ENCODE results near the gene PTGR3. TPM values are rescaled to one million over a fixed set of nuclear protein-coding genes. Genes with fewer than 3 reads are reported as not detected.

Gene PTGR3
- total RNA-seq, 1 donor from 2014 or later, result 23.3 TPM

DNA sequence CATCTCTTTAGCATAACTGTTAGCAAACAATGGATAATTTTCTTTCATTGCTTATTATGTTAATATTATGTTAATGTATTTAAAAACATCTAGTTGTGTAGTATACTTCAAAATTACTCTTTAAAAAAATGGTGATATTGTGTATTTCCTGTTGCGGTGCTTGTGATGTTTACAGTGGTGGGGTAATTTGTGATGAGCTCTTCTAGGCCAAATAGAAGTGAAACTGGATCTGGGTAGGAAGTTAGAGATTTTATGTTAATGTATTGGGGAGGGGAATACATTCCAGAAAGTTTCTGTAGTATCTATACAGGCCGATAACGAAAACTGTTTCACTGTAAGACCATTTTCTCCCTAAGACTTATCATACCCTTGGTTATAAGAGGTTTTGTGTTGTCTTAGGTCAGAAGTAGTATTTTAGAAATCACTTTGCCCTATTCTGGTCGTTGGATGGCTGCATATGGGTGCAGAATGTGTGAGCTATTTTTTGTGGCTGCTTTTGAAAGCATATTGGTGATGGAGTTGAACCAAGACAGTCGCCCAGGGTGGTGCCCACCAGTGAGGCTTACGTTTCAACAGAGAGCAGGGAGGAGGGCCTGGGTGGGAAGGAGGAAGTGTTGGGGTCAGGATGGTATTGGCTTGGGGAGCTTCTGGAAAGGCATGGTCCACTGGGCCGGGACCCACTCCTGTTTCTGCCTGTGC lies 7.4 kb upstream of the PTGR3 start:
- H3K9me3 Mint-ChIP-seq, result no peaks in the 10 kb centered on the region
- peak overlapping the region; percentile 24 for H3K4me3 Mint-ChIP-seq
- DNase-seq, result no peak
- intact Hi-C loops (cut with micrococcal nuclease), result loop anchor here (10.0 kb wide), 2 partner anchors 1072 to 1158 kb away; partner anchors contain the start of genes FBXO15 and TIMM21
- no peaks in the 10 kb centered on the region for H3K27me3 Mint-ChIP-seq
- peaks cover 43% of the 10 kb centered on the region for H3K4me1 Mint-ChIP-seq
- peak overlapping the region; percentile 73 for H3K27ac Mint-ChIP-seq
- H3K36me3 Mint-ChIP-seq (ENCODE audit: low read depth), result peaks cover 5% of the 10 kb centered on the region

- intact Hi-C loops (cut with micrococcal nuclease), result loop anchor here (10.0 kb wide), 2 partner anchors 1071 to 1159 kb away; partner anchors contain the start of genes FBXO15 and TIMM21
- H3K27ac Mint-ChIP-seq, result peak overlapping the region; percentile 39
- peaks cover 45% of the 10 kb centered on the region for H3K4me1 Mint-ChIP-seq
- peaks cover 11% of the 10 kb centered on the region for H3K36me3 Mint-ChIP-seq (ENCODE audit: low read depth)
- H3K9me3 Mint-ChIP-seq, result no peaks in the 10 kb centered on the region
- no peaks in the 10 kb centered on the region for H3K27me3 Mint-ChIP-seq
- no peak for DNase-seq
- peak overlapping the region; percentile 11 for H3K4me3 Mint-ChIP-seq
Observed at GRCh38 chr18:75215663-75216062, 6.7 kb upstream of the PTGR3 start.

DNA sequence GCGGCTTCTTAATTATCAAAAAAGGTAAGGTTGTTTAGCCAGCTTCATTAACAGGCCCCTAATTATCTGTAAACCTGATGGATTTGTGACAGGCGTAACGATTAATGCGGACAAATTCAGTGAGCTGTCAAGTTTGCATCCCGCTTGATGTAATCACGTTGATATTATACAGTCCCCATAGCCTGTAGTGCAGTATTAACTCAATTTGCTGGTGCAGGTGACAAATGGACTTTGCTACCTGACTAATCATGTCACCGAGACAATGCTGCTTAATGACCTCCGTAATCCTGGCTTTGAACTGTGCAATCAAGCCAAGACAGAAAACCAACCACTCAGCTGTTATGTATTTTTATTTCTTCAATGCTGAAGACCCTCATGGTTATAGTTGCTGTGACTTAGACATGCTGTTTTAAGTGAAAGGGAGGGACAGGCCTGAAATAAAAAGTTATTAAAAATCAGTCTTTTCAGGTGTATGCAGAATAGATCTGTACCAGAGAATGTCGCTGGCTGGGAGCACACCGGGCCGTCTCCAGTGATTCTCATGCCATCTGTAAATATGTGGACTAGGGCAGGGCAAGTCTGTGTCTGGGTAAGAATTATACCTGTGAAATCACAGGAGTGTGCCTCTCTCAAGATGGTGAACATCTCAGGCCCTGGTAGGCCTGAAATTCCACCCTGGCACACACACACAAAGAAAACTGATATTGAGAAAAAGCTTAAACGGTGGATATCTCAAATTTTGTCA lies 6.0 kb upstream of the PTGR3 start:
- Mint-ChIP-seq H3K9me3 (no peaks in the 10 kb centered on the region), H3K4me1 (peaks cover 46% of the 10 kb centered on the region), H3K36me3 (ENCODE audit: low read depth) (peaks cover 12% of the 10 kb centered on the region), H3K27me3 (no peaks in the 10 kb centered on the region), H3K4me3 (no peak overlapping the region), H3K27ac (no peak overlapping the region)
- intact Hi-C loops (cut with micrococcal nuclease), result loop anchor here (5.0 to 10.0 kb wide), 3 partner anchors 1070 to 1277 kb away; partner anchors contain the start of genes FBXO15 and TIMM21
- no peak for DNase-seq

GRCh38 chr18:75214332-75214690 lies 5.4 kb upstream of the PTGR3 start:
- H3K27ac Mint-ChIP-seq, result no peak overlapping the region
- no peaks in the 10 kb centered on the region for H3K27me3 Mint-ChIP-seq
- intact Hi-C loops (cut with micrococcal nuclease), result loop anchor here (5.0 to 10.0 kb wide), 3 partner anchors 1070 to 1278 kb away; partner anchors contain the start of genes FBXO15 and TIMM21
- DNase-seq, result no peak
- no peaks in the 10 kb centered on the region for H3K9me3 Mint-ChIP-seq
- H3K4me3 Mint-ChIP-seq, result no peak overlapping the region
- peaks cover 46% of the 10 kb centered on the region for H3K4me1 Mint-ChIP-seq
- H3K36me3 Mint-ChIP-seq (ENCODE audit: low read depth), result peaks cover 12% of the 10 kb centered on the region

GRCh38 chr18:75213611-75214331 lies 4.8 kb upstream of the PTGR3 start:
- Mint-ChIP-seq H3K4me3 (no peak overlapping the region), H3K4me1 (peaks cover 46% of the 10 kb centered on the region), H3K27me3 (no peaks in the 10 kb centered on the region), H3K27ac (no peak overlapping the region), H3K36me3 (ENCODE audit: low read depth) (peaks cover 12% of the 10 kb centered on the region), H3K9me3 (no peaks in the 10 kb centered on the region)
- DNase-seq, result no peak
- intact Hi-C loops (cut with micrococcal nuclease), result loop anchor here (5.0 to 10.0 kb wide), 3 partner anchors 1069 to 1279 kb away; partner anchors contain the start of genes FBXO15 and TIMM21

- H3K27me3 Mint-ChIP-seq, result no peaks in the 10 kb centered on the region
- intact Hi-C loops (cut with micrococcal nuclease), result loop anchor here (5.0 to 10.0 kb wide), 3 partner anchors 1068 to 1280 kb away; partner anchors contain the start of genes FBXO15 and TIMM21
- DNase-seq, result no peak
- H3K4me1 Mint-ChIP-seq, result peaks cover 49% of the 10 kb centered on the region
- peaks cover 12% of the 10 kb centered on the region for H3K36me3 Mint-ChIP-seq (ENCODE audit: low read depth)
- peak overlapping the region; percentile 75 for H3K27ac Mint-ChIP-seq
- H3K4me3 Mint-ChIP-seq, result peak overlapping the region; percentile 85
- no peaks in the 10 kb centered on the region for H3K9me3 Mint-ChIP-seq
Observed at GRCh38 chr18:75212751-75213090, 3.8 kb upstream of the PTGR3 start.

DNA sequence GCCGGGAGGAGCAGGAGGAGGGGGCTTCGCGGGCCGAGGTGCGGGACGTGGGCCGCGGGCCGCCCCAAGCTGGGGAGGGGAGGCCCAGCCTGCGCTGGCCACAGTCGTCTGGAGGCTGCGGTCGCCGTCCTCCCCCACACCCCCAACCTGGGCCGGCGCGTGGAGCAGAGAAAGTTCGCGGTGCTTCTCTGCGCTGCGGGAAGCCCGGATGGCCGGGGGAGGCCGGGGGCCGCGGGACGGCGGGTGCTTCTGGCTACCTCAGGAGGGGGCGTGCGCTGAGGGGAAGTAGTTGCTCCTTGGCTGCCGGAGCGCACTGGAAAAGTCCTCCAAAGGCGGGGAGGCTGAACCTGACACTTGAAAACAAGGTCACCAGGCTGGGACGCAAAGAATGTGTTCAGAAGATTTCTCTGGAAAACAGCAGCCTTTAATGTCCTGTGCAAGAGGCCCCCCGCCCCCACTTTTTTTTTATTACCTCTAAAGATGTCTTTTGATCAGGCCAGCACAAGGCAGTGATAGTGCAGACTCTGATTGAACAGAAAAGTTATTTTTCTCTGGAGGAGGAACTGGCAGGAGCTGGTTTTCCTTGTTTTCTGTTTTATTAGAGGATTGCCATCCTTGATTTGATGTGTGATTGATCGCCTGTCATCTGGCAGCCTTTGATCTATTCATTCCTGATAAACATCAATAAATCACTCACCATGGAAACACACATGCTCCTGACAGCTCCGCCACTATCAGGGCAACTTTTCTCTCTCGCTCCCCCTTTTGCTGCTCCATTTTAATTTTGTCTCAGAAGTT lies 3.2 kb upstream of the PTGR3 start:
- Mint-ChIP-seq H3K4me1 (peaks cover 55% of the 10 kb centered on the region), H3K27me3 (peaks cover 5% of the 10 kb centered on the region), H3K36me3 (ENCODE audit: low read depth) (peaks cover 17% of the 10 kb centered on the region), H3K9me3 (no peaks in the 10 kb centered on the region), H3K27ac (peak overlapping the region; percentile 75), H3K4me3 (peak overlapping the region; percentile 85)
- peak; percentile 81 for DNase-seq
- intact Hi-C loops (cut with micrococcal nuclease), result loop anchor here (5.0 to 10.0 kb wide), 3 partner anchors 1067 to 1280 kb away; partner anchors contain the start of genes FBXO15 and TIMM21

DNA sequence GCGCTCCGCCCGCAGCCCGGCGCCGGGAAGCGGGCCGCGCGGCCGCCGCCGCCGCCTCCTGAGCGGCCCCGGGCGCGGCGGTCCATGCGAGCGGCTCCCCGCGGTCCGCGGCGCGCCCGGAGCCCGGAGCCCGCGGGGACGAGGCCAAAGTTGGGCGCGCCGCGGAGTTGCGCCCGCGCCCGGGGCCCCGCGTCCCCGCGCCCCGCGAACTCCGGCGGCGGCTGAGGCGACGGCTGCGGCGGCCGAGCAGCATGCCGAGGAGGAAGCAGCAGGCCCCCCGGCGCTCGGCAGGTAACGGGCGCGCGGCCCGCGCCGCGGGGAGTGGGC lies 2.6 kb upstream of the PTGR3 start:
- Mint-ChIP-seq H3K4me3 (no peak overlapping the region), H3K4me1 (peaks cover 52% of the 10 kb centered on the region), H3K36me3 (ENCODE audit: low read depth) (peaks cover 18% of the 10 kb centered on the region), H3K27ac (no peak overlapping the region), H3K27me3 (peaks cover 7% of the 10 kb centered on the region), H3K9me3 (no peaks in the 10 kb centered on the region)
- no peak for DNase-seq
- intact Hi-C loops (cut with micrococcal nuclease), result loop anchor here (5.0 to 10.0 kb wide), 3 partner anchors 1067 to 1281 kb away; partner anchors contain the start of genes FBXO15 and TIMM21

DNA sequence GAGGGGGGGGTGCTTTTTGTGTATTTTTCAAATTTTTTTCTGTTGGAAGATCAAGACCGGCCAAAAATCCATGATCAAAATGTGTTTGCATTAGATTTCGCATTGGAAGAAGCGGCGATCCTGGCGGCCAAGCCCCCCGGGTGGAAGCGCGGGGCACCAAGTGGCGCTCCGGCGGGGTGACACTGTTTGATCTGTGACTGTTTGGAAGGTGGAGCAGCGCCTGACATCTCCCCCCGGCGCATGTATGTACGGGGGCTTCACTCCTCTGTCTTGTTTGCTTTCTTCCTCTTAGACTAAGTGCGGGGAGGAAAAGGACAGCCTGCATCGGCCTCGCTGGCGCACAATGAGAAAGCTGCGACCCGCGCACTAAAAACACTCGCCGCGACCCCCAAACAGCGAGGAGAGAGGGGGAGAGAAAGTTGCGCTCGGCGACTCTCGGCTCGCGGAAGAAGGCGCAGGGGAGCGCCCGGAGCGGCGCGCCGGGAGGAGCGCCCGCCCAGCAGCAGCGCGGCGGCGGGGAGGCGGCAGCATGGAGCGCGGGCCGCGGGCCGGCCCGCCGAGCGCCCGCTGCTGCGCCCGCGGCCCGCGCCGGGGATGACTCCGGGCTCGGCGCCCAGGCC lies 2.2 kb upstream of the PTGR3 start:
- Mint-ChIP-seq H3K9me3 (no peaks in the 10 kb centered on the region), H3K4me3 (peak overlapping the region; percentile 97), H3K27me3 (peaks cover 12% of the 10 kb centered on the region), H3K4me1 (peaks cover 48% of the 10 kb centered on the region), H3K27ac (peak overlapping the region; percentile 95), H3K36me3 (ENCODE audit: low read depth) (peaks cover 16% of the 10 kb centered on the region)
- DNase-seq, result peak; percentile 80
- intact Hi-C loops (cut with micrococcal nuclease), result loop anchor here (5.0 to 10.0 kb wide), 3 partner anchors 1066 to 1281 kb away; partner anchors contain the start of genes FBXO15 and TIMM21

- intact Hi-C loops (cut with micrococcal nuclease), result loop anchor here (1.0 to 10.0 kb wide), 5 partner anchors 37 to 1282 kb away; partner anchors contain the start of genes FBXO15 and TIMM21
- Mint-ChIP-seq H3K27ac (peak within 1 kb of the TSS; percentile 95), H3K4me1 (peaks cover 51% of the 10 kb centered on the region), H3K27me3 (peaks cover 18% of the 10 kb centered on the region), H3K9me3 (no peaks in the 10 kb centered on the region), H3K36me3 (ENCODE audit: low read depth) (peaks cover 20% of the 10 kb centered on the region), H3K4me3 (peak within 1 kb of the TSS; percentile 97)
- DNase-seq, result peak; percentile 91
Observed at GRCh38 chr18:75210274-75211001, 1.5 kb upstream of the PTGR3 start, which contains the start of gene TSHZ1. Gene TSHZ1, plus strand, starts transcription at chr18:75210797. Its CDS starts 1,080 bp downstream, at chr18:75211877.

DNA sequence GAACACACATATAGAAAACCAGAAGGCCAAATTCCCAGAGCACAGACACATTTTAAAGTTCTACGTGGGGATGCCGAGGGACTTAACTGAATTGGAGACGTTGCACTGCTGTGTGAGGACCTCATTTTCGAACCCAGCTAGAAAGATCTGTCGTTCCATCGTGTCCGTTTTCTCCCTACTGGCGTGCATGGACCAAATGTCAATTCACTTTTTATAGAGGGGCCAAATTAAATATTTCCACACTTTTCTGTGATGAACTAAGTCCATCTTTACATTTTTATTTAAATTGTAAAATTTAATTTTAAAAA lies 966 bp upstream of the PTGR3 start:
- peak overlapping the region; percentile 95 for H3K27ac Mint-ChIP-seq
- intact Hi-C loops (cut with micrococcal nuclease), result loop anchor here (1.0 to 10.0 kb wide), 8 partner anchors 37 to 1282 kb away; partner anchors contain the start of genes FBXO15, TIMM21 and ZNF407
- DNase-seq, result no peak
- peak overlapping the region; percentile 97 for H3K4me3 Mint-ChIP-seq
- H3K36me3 Mint-ChIP-seq (ENCODE audit: low read depth), result peaks cover 20% of the 10 kb centered on the region
- peaks cover 52% of the 10 kb centered on the region for H3K4me1 Mint-ChIP-seq
- H3K27me3 Mint-ChIP-seq, result peaks cover 24% of the 10 kb centered on the region
- no peaks in the 10 kb centered on the region for H3K9me3 Mint-ChIP-seq

DNA sequence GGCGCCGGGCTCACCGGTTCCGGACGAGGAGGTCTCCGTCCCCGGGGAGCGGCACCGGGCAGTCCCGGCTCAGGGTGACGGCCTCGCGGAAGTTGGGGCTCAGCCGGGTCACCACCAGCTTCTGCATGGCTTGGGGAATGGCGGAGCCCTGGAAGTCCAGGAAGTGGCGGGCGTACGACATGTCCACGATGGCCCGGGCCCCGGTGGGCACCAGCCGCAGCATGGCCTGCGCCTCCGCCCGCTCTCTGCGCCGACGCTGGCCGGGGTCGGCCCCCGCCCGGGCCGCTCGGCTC lies 157 bp downstream of the PTGR3 start:
- intact Hi-C loops (cut with micrococcal nuclease), result loop anchor here (2.0 to 5.0 kb wide), 3 partner anchors 216 to 612 kb away; partner anchors contain the start of gene ZNF407
- Mint-ChIP-seq H3K4me1 (peaks cover 45% of the 10 kb centered on the region), H3K27me3 (peaks cover 24% of the 10 kb centered on the region), H3K36me3 (ENCODE audit: low read depth) (peaks cover 18% of the 10 kb centered on the region), H3K27ac (peak overlapping the region; percentile 93), H3K4me3 (peak overlapping the region; percentile 91), H3K9me3 (no peaks in the 10 kb centered on the region)
- DNase-seq, result no peak

All from activated CD4-positive, alpha-beta T cell treated with anti-CD3 and anti-CD28 coated beads, Interleukin-2, amount 10 ng/mL, durations not matched to agents 24 days and 14 days (primary cell).